ENCODE data around the gene TPST1. TPM values are rescaled to one million over a fixed set of nuclear protein-coding genes. Genes with fewer than 3 reads are reported as not detected.

TPST1 gene
- total and polyA plus RNA-seq, 4 donors: 7.2 to 56.7 (median 34.5) TPM

GRCh38 chr7:66206119-66206933 lies 1.2 kb downstream of the TPST1 start:
- no peak for ATAC-seq (ENCODE audit: insufficient read depth, low FRiP score)
- peaks cover 0 to 9% (median 3%) of the 10 kb centered on the region in 4 donors for H3K36me3 ChIP-seq (ENCODE audit: control insufficient read depth in 4 of 4, insufficient read depth in 4 of 4, low read length in 4 of 4)
- DNase-seq: peak in 2 of 3 donors; percentile 38 to 44
- peak overlapping the region in 1 of 2 donors; percentile 20 for H3K27ac ChIP-seq (ENCODE audit: low read depth in 1 of 2, low read length in 1 of 2)
- no peaks in the 10 kb centered on the region for H3K9me3 ChIP-seq (ENCODE audit: control insufficient read depth in 4 of 4, insufficient read depth in 3 of 4, low read length in 3 of 4)
- WGBS, 2 donors: 41 to 66% methylated on average over 12 of the region's 12 CpGs
- peak overlapping the region; percentile 73 for H3K4me3 ChIP-seq
- no peak for TF ChIP-seq CTCF (IDR thresholded peaks at IDR 0.05; ENCODE audit: control extremely low read depth, extremely low read depth)
- no peaks in the 10 kb centered on the region for H3K27me3 ChIP-seq (ENCODE audit: control insufficient read depth in 3 of 3, insufficient read depth in 3 of 3, low read length in 2 of 3)
- H3K9ac ChIP-seq (ENCODE audit: insufficient read depth in 1 of 2, low read length in 2 of 2): peak overlapping the region; percentile 74 to 94
- peaks cover 0 to 28% (median 8%) of the 10 kb centered on the region in 5 donors for H3K4me1 ChIP-seq (ENCODE audit: control insufficient read depth in 5 of 5, insufficient read depth in 5 of 5, low read length in 5 of 5)

DNA sequence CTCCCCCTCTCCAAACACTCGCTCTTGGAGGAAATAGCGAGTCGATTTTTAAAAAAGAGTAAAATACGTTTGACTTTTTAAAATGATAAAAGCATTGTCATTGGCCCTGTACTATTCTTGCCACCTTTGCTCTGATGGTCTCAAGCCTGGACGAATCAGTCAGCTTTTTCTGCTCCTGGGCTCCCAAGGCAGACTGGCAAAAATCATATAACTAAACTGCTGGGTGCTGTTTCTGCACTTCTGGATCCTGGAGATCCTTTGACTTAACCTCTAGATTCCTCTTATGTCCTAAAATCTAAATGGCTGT lies 1.8 kb downstream of the TPST1 start:
- ATAC-seq (ENCODE audit: insufficient read depth, low FRiP score) (no peak), DNase-seq (no peak)
- Histone ChIP-seq H3K9me3 (ENCODE audit: control insufficient read depth in 4 of 4, insufficient read depth in 3 of 4, low read length in 3 of 4) (no peaks in the 10 kb centered on the region), H3K4me1 (ENCODE audit: control insufficient read depth in 5 of 5, insufficient read depth in 5 of 5, low read length in 5 of 5) (peaks cover 0 to 28% (median 8%) of the 10 kb centered on the region in 5 donors), H3K27ac (ENCODE audit: low read depth in 1 of 2, low read length in 1 of 2) (no peak overlapping the region), H3K9ac (ENCODE audit: insufficient read depth in 1 of 2, low read length in 2 of 2) (peak overlapping the region in 1 of 2 donors; percentile 94), H3K36me3 (ENCODE audit: control insufficient read depth in 4 of 4, insufficient read depth in 4 of 4, low read length in 4 of 4) (peaks cover 0 to 9% (median 3%) of the 10 kb centered on the region in 4 donors), H3K4me3 (no peak overlapping the region), H3K27me3 (ENCODE audit: control insufficient read depth in 3 of 3, insufficient read depth in 3 of 3, low read length in 2 of 3) (no peaks in the 10 kb centered on the region)
- TF ChIP-seq CTCF (IDR thresholded peaks at IDR 0.05; ENCODE audit: control extremely low read depth, extremely low read depth): no peak
- 22 to 25% methylated on average over 5 of the region's 5 CpGs for WGBS, 2 donors

DNA sequence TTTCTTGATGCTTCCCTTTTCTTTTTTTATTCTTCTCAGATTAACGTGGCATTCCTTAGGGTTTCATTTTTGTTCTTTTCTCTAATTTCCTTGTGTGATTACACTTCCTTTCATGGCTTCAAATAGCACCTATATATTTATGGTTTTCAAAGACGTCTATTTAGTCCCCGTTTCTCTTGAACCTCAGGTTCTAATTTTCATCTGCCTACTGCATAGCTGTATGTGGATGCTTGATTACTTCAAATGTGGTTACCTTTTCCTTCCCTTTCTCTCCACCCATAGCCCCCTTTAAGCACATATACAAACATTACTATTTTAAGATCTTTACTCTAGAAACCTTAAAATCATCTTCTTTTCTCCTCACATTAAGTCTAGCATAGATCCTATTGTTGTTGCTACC lies 2.4 kb downstream of the TPST1 start:
- Histone ChIP-seq H3K27ac (ENCODE audit: low read depth in 1 of 2, low read length in 1 of 2) (no peak overlapping the region), H3K27me3 (ENCODE audit: control insufficient read depth in 3 of 3, insufficient read depth in 3 of 3, low read length in 2 of 3) (no peaks in the 10 kb centered on the region), H3K9me3 (ENCODE audit: control insufficient read depth in 4 of 4, insufficient read depth in 3 of 4, low read length in 3 of 4) (no peaks in the 10 kb centered on the region), H3K36me3 (ENCODE audit: control insufficient read depth in 4 of 4, insufficient read depth in 4 of 4, low read length in 4 of 4) (peaks cover 0 to 9% (median 3%) of the 10 kb centered on the region in 4 donors), H3K4me1 (ENCODE audit: control insufficient read depth in 5 of 5, insufficient read depth in 5 of 5, low read length in 5 of 5) (peaks cover 0 to 28% (median 8%) of the 10 kb centered on the region in 5 donors), H3K9ac (ENCODE audit: insufficient read depth in 1 of 2, low read length in 2 of 2) (no peak overlapping the region), H3K4me3 (no peak overlapping the region)
- 22 to 50% methylated on average over 3 of the region's 3 CpGs for whole genome bisulfite sequencing, 2 donors
- ATAC-seq (ENCODE audit: insufficient read depth, low FRiP score) (no peak), DNase-seq (no peak)
- no peak for TF ChIP-seq CTCF (IDR thresholded peaks at IDR 0.05; ENCODE audit: control extremely low read depth, extremely low read depth)

All from lung (tissue), 12 donors.